Measurements from ENCODE around the gene GRID1.
"Not testable (repeated sequence)": the region's sequence is repeated elsewhere in the genome, so short reads cannot be mapped to it uniquely, and the experiment has no call there.

Gene GRID1

GRCh38 chr10:86242761-86243160 is 123.8 kb downstream of the GRID1 start:
- Histone ChIP-seq H3K27ac (ENCODE audit: extremely low read depth, low read depth, low read length) (no peak overlapping the region), H3K4me1 (ENCODE audit: control insufficient read depth, insufficient read depth, low read length) (no peaks in the 10 kb centered on the region), H3K9me3 (ENCODE audit: control insufficient read depth, insufficient read depth, low read depth, low read length) (no peaks in the 10 kb centered on the region), H3K4me3 (ENCODE audit: low read depth, low read length) (no peak overlapping the region), H3K36me3 (ENCODE audit: control insufficient read depth in 2 of 2, insufficient read depth in 1 of 2, low read length in 2 of 2) (no peaks in the 10 kb centered on the region)
- POLR2A ChIA-PET, result no interaction called here
- TF ChIP-seq ZNF394 (tag by site-specific recombination; IDR thresholded peaks at IDR 0.05; ENCODE audit: borderline replicate concordance) (no peak), ZNF24 (tag by site-specific recombination; IDR thresholded peaks at IDR 0.05) (no peak), GLI4 (tag by site-specific recombination; IDR thresholded peaks at IDR 0.05) (no peak), ZNF2 (tag by site-specific recombination; IDR thresholded peaks at IDR 0.05) (no peak), ZNF362 (tag by site-specific recombination; IDR thresholded peaks at IDR 0.05) (no peak)
- CTCF ChIA-PET, result no interaction called here

GRCh38 chr10:86238089-86238488 is 128.5 kb downstream of the GRID1 start:
- H3K27ac ChIP-seq (ENCODE audit: extremely low read depth, low read depth, low read length); H3K4me1 ChIP-seq (ENCODE audit: control insufficient read depth, insufficient read depth, low read length); POLR2A ChIA-PET; H3K4me3 ChIP-seq (ENCODE audit: low read depth, low read length); CTCF ChIA-PET; H3K36me3 ChIP-seq (ENCODE audit: control insufficient read depth in 2 of 2, insufficient read depth in 1 of 2, low read length in 2 of 2); H3K9me3 ChIP-seq (ENCODE audit: control insufficient read depth, insufficient read depth, low read depth, low read length): not testable (repeated sequence)
- peak; percentile 95 for TF ChIP-seq ZNF585B (tag by site-specific recombination; IDR thresholded peaks at IDR 0.05)

- ChIA-PET POLR2A (no interaction called here), CTCF (no interaction called here)
- TF ChIP-seq SP7 (tag by site-specific recombination; IDR thresholded peaks at IDR 0.05), result no peak
- no peak for TF ChIP-seq SCRT1 (tag by site-specific recombination; IDR thresholded peaks at IDR 0.05; ENCODE audit: borderline replicate concordance)
- TF ChIP-seq ELK4 (IDR thresholded peaks at IDR 0.05; ENCODE audit: borderline replicate concordance, low read depth, low read length), result no peak
- no peak for TF ChIP-seq ZNF133 (tag by site-specific recombination; IDR thresholded peaks at IDR 0.05)
- TF ChIP-seq ZNF654 (tag by site-specific recombination; IDR thresholded peaks at IDR 0.05; ENCODE audit: low read depth), result no peak
- TF ChIP-seq ZNF324 (tag by site-specific recombination; IDR thresholded peaks at IDR 0.05), result no peak
- no peak for TF ChIP-seq ZNF768 (tag by site-specific recombination; IDR thresholded peaks at IDR 0.05)
- TF ChIP-seq ZNF548 (tag by site-specific recombination; IDR thresholded peaks at IDR 0.05), result no peak
- no peak for TF ChIP-seq ZNF510 (tag by site-specific recombination; IDR thresholded peaks at IDR 0.05; ENCODE audit: insufficient replicate concordance)
- no peak for TF ChIP-seq GLI2 (tag by site-specific recombination; IDR thresholded peaks at IDR 0.05; ENCODE audit: borderline replicate concordance, low read depth)
- TF ChIP-seq ZNF837 (tag by site-specific recombination; IDR thresholded peaks at IDR 0.05), result no peak
- TF ChIP-seq ZNF529 (tag by site-specific recombination; IDR thresholded peaks at IDR 0.05; ENCODE audit: insufficient replicate concordance), result no peak
- no peak for TF ChIP-seq FEZF1 (tag by site-specific recombination; IDR thresholded peaks at IDR 0.05)
- no peak for TF ChIP-seq ZNF791 (tag by site-specific recombination; IDR thresholded peaks at IDR 0.05)
- no peak for TF ChIP-seq PBX3 (CRISPR knock-in tag; IDR thresholded peaks at IDR 0.05)
- TF ChIP-seq ZNF394 (tag by site-specific recombination; IDR thresholded peaks at IDR 0.05; ENCODE audit: borderline replicate concordance), result no peak
- TF ChIP-seq ZNF398 (tag by site-specific recombination; IDR thresholded peaks at IDR 0.05), result no peak
- no peak for TF ChIP-seq ZNF48 (tag by site-specific recombination; IDR thresholded peaks at IDR 0.05)
- no peak for TF ChIP-seq ZNF670 (tag by site-specific recombination; IDR thresholded peaks at IDR 0.05; ENCODE audit: low read depth)
- no peak for TF ChIP-seq WT1 (tag by site-specific recombination; IDR thresholded peaks at IDR 0.05)
- H3K4me3 ChIP-seq (ENCODE audit: low read depth, low read length), result no peak overlapping the region
- H3K36me3 ChIP-seq (ENCODE audit: control insufficient read depth in 2 of 2, insufficient read depth in 1 of 2, low read length in 2 of 2), result no peaks in the 10 kb centered on the region
- H3K9me3 ChIP-seq (ENCODE audit: control insufficient read depth, insufficient read depth, low read depth, low read length), result no peaks in the 10 kb centered on the region
- H3K4me1 ChIP-seq (ENCODE audit: control insufficient read depth, insufficient read depth, low read length), result no peaks in the 10 kb centered on the region
- H3K27ac ChIP-seq (ENCODE audit: extremely low read depth, low read depth, low read length), result no peak overlapping the region
These were observed 131.9 kb downstream of the GRID1 start for GRCh38 chr10:86234541-86235270.
